GM18867 (cell line): Measurements from ENCODE around the gene ZPBP.
"Not testable (repeated sequence)": the region's sequence is repeated elsewhere in the genome, so short reads cannot be mapped to it uniquely, and the experiment has no call there.

ENCODE experiments used
- ATAC-seq: cut with Tn5 transposase; IDR thresholded peaks from one replicate; pipeline ENCODE4 v1.9.1; 2021; ENCODE audit warnings: mild to moderate bottlenecking, moderate library complexity; ENCODE audit not compliant: unreplicated experiment

ZPBP gene

GRCh38 chr7:50047716-50048115 lies 45.3 kb downstream of the ZPBP start:
- ATAC-seq = no peak

GRCh38 chr7:50041165-50041564 lies 51.9 kb downstream of the ZPBP start:
- not testable (repeated sequence) for ATAC-seq

GRCh38 chr7:50037086-50037485 lies 56.0 kb downstream of the ZPBP start:
- no peak for ATAC-seq

GRCh38 chr7:50022991-50023390 lies 70.1 kb downstream of the ZPBP start:
- ATAC-seq = no peak

- no peak for ATAC-seq
These were observed 70.6 kb downstream of the ZPBP start for GRCh38 chr7:50022451-50022850.

- ATAC-seq = no peak
These were observed 97.4 kb downstream of the ZPBP start for GRCh38 chr7:49995681-49996080.

- no peak for ATAC-seq
These were observed 106.9 kb downstream of the ZPBP start for GRCh38 chr7:49986191-49986590.

- ATAC-seq = no peak
These were observed 112.6 kb downstream of the ZPBP start for GRCh38 chr7:49980465-49980864.

GRCh38 chr7:49976238-49976637 lies 116.8 kb downstream of the ZPBP start:
- ATAC-seq = no peak

- no peak for ATAC-seq
These were observed 119.0 kb downstream of the ZPBP start for GRCh38 chr7:49974035-49974434.

- peak; percentile 55 for ATAC-seq
These were observed 155.4 kb downstream of the ZPBP start for GRCh38 chr7:49937608-49938007.

- ATAC-seq = no peak
These were observed 161.4 kb downstream of the ZPBP start for GRCh38 chr7:49931627-49932026.

- no peak for ATAC-seq
These were observed 164.3 kb downstream of the ZPBP start for GRCh38 chr7:49928787-49929186.

- no peak for ATAC-seq
These were observed 165.4 kb downstream of the ZPBP start for GRCh38 chr7:49927631-49928030.

GRCh38 chr7:49926720-49927119 lies 166.3 kb downstream of the ZPBP start:
- no peak for ATAC-seq

- no peak for ATAC-seq
These were observed 181.1 kb downstream of the ZPBP start for GRCh38 chr7:49911909-49912308.

GRCh38 chr7:49894543-49894942 lies 198.5 kb downstream of the ZPBP start:
- ATAC-seq = no peak

- no peak for ATAC-seq
These were observed 199.9 kb downstream of the ZPBP start for GRCh38 chr7:49893131-49893530.

- no peak for ATAC-seq
These were observed 200.6 kb downstream of the ZPBP start for GRCh38 chr7:49892481-49892880.
